Measurements from ENCODE around the gene EIF4EBP3. TPM values are rescaled to one million over a fixed set of nuclear protein-coding genes. Genes with fewer than 3 reads are reported as not detected.
"Not testable (repeated sequence)": the region's sequence is repeated elsewhere in the genome, so short reads cannot be mapped to it uniquely, and the experiment has no call there.

Gene EIF4EBP3
- total RNA-seq, 4 donors from 2014 or later, result 38.6 to 118 (median 51.8) TPM

DNA sequence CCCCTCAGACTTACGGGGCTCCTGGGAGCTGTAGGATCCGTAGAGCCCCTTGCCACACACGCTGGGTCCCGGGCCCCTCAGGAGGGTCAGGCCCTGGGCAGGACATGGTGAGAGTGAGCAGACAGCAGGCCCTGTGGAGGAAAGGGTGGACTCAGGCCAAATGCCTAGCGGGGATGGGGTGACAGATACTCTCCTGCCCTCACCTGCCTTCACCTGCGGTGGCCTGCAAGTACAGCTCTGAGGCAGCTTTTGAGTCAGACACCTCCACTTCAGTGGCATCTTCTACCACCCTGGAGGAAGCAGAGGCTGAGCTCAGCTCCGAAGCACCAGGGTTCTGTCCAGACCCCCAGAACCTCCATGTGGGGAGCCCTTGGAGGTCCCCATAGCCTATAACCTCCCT is 43.4 kb downstream of the EIF4EBP3 start:
- no peak for ATAC-seq
- no peaks in the 10 kb centered on the region for H3K9me3 ChIP-seq

DNA sequence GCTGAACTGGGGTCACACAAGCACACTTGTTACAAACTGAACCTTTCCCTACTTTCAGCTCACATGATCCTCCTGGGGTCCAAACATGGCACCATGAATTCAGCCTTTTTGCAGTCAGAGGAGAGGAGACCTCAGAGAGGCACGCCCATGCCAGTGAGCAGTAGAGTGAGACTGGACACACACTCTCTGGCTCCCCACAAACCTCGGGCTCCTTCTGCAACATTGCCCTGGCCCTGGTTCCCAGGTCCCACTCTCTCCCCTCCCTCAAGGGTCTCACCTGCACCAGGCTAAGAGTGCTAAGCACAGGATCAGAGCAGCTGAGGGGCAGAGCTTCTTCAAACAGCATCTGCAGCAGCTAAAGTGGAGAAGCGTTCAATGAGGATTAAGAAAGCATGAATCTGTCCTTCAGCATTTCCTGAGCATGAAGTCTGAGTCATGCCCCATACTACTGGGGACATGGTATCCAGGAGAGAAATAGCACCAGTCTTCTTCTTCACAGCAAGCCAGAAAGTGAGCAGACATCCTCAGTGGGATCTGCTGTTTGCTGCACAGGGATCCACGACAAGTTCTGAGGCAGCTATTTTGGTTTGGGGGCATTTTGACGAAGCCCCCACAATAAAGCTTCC is 44.4 kb downstream of the EIF4EBP3 start:
- in situ Hi-C loops (cut with MboI; ENCODE audit: low sequenced_read_pairs in 4 of 4), result no loop called here
- Histone ChIP-seq H3K36me3 (no peaks in the 10 kb centered on the region), H3K4me3 (no peak overlapping the region)

More for the DNA sequence above, 43.4 kb downstream of the EIF4EBP3 start:
- intact Hi-C loops (cut with DNase I; ENCODE audit: low total_unique reads) (no loop called here), in situ Hi-C loops (cut with MboI; ENCODE audit: low sequenced_read_pairs in 4 of 4) (no loop called here)
- no peaks in the 10 kb centered on the region for H3K27me3 ChIP-seq
- no peak overlapping the region for H3K27ac ChIP-seq
- no peak for DNase-seq
- no peak overlapping the region for H3K4me3 ChIP-seq
- TF ChIP-seq, protein P1, sequence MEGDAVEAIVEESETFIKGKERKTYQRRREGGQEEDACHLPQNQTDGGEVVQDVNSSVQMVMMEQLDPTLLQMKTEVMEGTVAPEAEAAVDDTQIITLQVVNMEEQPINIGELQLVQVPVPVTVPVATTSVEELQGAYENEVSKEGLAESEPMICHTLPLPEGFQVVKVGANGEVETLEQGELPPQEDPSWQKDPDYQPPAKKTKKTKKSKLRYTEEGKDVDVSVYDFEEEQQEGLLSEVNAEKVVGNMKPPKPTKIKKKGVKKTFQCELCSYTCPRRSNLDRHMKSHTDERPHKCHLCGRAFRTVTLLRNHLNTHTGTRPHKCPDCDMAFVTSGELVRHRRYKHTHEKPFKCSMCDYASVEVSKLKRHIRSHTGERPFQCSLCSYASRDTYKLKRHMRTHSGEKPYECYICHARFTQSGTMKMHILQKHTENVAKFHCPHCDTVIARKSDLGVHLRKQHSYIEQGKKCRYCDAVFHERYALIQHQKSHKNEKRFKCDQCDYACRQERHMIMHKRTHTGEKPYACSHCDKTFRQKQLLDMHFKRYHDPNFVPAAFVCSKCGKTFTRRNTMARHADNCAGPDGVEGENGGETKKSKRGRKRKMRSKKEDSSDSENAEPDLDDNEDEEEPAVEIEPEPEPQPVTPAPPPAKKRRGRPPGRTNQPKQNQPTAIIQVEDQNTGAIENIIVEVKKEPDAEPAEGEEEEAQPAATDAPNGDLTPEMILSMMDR (IDR thresholded peaks at IDR 0.05 in 4 of 5, conservative IDR thresholded peaks at IDR 0.05 in 1 of 5), result no peak
- TF ChIP-seq POLR2A (IDR thresholded peaks at IDR 0.05), result no peak
- no peaks in the 10 kb centered on the region for H3K36me3 ChIP-seq
- H3K4me1 ChIP-seq, result peaks cover 20 to 24% of the 10 kb centered on the region in 2 donors

DNA sequence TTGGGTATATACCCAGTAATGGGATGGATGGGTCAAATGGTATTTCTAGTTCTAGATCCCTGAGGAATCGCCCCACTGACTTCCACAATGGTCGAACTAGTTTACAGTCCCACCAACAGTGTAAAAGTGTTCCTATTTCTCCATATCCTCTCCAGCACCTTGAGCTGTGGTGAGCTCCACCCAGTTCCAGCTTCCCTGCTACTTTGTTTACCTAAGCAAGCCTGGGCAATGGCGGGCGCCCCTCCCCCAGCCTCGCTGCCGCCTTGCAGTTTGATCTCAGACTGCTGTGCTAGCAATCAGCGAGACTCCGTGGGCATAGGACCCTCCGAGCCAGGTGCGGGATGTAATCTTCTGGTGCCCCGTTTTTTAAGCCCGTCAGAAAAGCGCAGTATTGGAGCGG is 45.6 kb downstream of the EIF4EBP3 start:
- H3K36me3 ChIP-seq; in situ Hi-C loops (cut with MboI; ENCODE audit: low sequenced_read_pairs in 4 of 4); H3K4me3 ChIP-seq; H3K27ac ChIP-seq; intact Hi-C loops (cut with DNase I; ENCODE audit: low total_unique reads); DNase-seq; H3K27me3 ChIP-seq; H3K9me3 ChIP-seq; ATAC-seq: not testable (repeated sequence)
- H3K4me1 ChIP-seq, result peaks cover 29 to 32% of the 10 kb centered on the region in 2 donors

More for the DNA sequence above, 44.4 kb downstream of the EIF4EBP3 start:
- TF ChIP-seq POLR2A (IDR thresholded peaks at IDR 0.05), result no peak
- TF ChIP-seq, protein P1 (IDR thresholded peaks at IDR 0.05 in 4 of 5, conservative IDR thresholded peaks at IDR 0.05 in 1 of 5), result no peak
- no peaks in the 10 kb centered on the region for H3K9me3 ChIP-seq
- H3K27ac ChIP-seq, result no peak overlapping the region
- no peak for DNase-seq
- intact Hi-C loops (cut with DNase I; ENCODE audit: low total_unique reads), result no loop called here
- no peaks in the 10 kb centered on the region for H3K27me3 ChIP-seq
- peaks cover 30% of the 10 kb centered on the region in 2 donors for H3K4me1 ChIP-seq
- no peak for ATAC-seq

DNA sequence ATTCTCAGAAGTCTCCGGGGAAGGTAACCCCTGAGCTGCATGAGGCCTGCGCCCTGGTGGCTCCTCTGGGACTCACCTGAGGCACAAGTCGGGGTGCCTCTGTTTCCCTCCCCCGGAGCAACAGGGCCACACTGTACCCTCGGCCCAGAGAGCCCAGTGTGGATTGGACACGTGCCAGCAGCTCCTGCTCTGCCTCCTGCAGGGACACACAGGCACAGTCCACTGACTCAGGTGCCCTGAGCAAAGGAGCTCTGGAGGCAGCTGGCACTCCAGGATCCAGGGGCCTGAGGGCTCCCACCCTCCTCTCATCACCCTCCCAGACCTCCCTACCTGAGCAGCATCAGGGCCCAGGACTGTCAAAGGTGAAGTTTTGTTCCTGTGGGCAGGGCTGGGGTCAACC is 46.7 kb downstream of the EIF4EBP3 start:
- H3K27me3 ChIP-seq, result no peaks in the 10 kb centered on the region
- intact Hi-C loops (cut with DNase I; ENCODE audit: low total_unique reads), result no loop called here
- TF ChIP-seq POLR2A (IDR thresholded peaks at IDR 0.05), result no peak
- TF ChIP-seq, protein P1 (IDR thresholded peaks at IDR 0.05 in 4 of 5, conservative IDR thresholded peaks at IDR 0.05 in 1 of 5), result no peak
- peaks cover 18 to 24% of the 10 kb centered on the region in 2 donors for H3K4me1 ChIP-seq
- ATAC-seq (no peak), DNase-seq (no peak)
- H3K4me3 ChIP-seq, result no peak overlapping the region
- H3K9me3 ChIP-seq, result no peaks in the 10 kb centered on the region
- H3K36me3 ChIP-seq, result no peaks in the 10 kb centered on the region
- in situ Hi-C loops (cut with MboI; ENCODE audit: low sequenced_read_pairs in 4 of 4), result no loop called here
- no peak overlapping the region for H3K27ac ChIP-seq

DNA sequence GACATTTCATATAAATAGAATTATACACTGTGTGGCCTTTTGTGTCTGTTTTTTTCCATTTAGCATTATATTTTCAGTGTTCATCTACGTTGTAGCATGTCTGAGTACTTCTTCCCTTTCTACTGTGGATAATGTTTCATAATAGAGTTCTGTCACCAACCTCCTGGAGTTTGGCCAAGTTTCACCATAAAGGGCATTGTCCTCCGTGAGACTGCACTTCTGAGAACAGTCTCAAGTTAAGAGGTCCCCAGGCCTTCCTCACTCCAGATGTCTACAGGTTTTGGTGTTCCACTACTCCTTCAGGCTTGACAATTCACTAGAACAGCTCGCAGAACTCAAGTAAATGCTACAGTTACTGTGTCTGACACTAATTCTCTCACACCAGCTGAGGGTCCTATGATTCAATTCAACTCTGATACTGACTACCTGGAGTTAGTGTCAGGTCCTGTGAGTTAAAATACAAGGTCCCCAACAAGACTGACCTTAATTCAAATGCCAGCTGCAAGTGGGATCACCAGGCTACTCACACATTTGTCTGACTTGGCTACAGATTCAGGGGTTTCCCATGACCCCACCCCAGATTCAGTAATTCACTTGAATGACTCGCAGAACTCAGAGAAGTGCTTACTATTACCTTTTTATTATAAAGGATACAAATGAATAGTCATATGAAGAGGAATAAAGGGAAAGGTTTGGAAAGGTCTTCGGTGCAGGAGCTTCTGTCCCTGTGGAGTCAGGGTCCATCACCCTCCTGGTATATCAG is 48.3 kb downstream of the EIF4EBP3 start:
- DNase-seq (peak; percentile 35 to 71), ATAC-seq (peak; percentile 80 to 94)
- no peaks in the 10 kb centered on the region for H3K27me3 ChIP-seq
- no peaks in the 10 kb centered on the region for H3K36me3 ChIP-seq
- peaks cover 17 to 24% of the 10 kb centered on the region in 2 donors for H3K4me1 ChIP-seq
- no peak for TF ChIP-seq POLR2A (IDR thresholded peaks at IDR 0.05)
- TF ChIP-seq, protein P1 (IDR thresholded peaks at IDR 0.05 in 4 of 5, conservative IDR thresholded peaks at IDR 0.05 in 1 of 5), result no peak
- in situ Hi-C loops (cut with MboI; ENCODE audit: low sequenced_read_pairs in 4 of 4), result no loop called here
- intact Hi-C loops (cut with DNase I; ENCODE audit: low total_unique reads), result no loop called here
- H3K9me3 ChIP-seq, result no peaks in the 10 kb centered on the region
- H3K4me3 ChIP-seq, result peak overlapping the region in 1 of 4 donors; percentile 17
- peak overlapping the region; percentile 28 to 86 (median 68) for H3K27ac ChIP-seq
